Erythroblast (primary cell): ENCODE measurements around the gene KIF5A.

Source experiments
- GATA1 ChIP-seq: IDR thresholded peaks from 2 replicates; pipeline ENCODE4 v1.6.1; 2011; ENCODE audit warnings: low read depth, mild to moderate bottlenecking, control low read depth, low read length, moderate library complexity
- POLR2A ChIP-seq: IDR thresholded peaks from 2 replicates; pipeline ENCODE4 v1.6.1; 2011; ENCODE audit warnings: mild to moderate bottlenecking, low read length

GRCh38 chr12:57548013-57548315, 1.9 kb upstream of the KIF5A start:
- TF ChIP-seq POLR2A (no peak), GATA1 (no peak)
